CD4-positive, alpha-beta T cell treated with Interleukin-2 at 100 ng/mL for 4 hours (primary cell): ENCODE data around the gene TYRO3.

Source experiments
- DNase-seq: peaks from one replicate; pipeline ENCODE4 v3.0.0-alpha.2; 2020; ENCODE audit warnings: low spot score

TYRO3 gene

DNA sequence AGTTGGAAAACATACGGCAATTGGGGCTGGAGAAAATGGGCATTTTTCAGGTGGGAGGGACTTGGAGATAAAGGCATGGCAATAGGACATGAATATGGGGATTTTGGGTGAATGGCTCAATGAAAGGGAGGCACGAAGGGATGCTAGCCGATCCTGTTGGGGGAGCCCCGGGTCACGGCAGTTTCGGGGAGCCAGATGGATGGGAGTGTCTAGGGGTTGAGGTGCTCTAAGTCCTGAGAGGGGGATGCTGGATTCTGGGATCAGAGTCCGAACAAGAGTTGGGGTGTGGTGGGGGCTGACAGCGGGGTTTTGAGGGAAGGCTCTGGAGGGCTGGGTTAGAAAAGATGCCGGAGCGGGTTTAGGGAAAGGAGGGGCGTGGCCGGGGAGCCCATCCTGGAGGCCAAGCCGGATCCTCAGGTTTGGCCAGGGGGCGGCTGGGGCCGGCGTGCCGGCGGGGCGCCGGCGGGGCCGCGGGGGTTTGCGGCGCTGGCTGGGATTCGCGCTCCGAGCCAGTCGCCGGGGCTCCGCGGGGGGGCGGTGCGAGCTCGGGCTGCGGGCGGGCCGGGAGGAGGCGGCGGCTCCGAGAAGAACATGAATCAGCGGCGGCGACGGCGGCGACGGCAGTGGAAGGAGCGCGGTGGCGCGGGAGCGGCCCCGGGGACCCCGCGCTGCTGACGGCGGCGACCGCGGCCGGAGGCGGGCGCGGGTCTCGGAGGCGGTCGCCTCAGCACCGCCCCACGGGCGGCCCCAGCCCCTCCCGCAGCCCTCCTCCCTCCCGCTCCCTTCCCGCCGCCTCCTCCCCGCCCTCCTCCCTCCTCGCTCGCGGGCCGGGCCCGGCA lies at the start of gene TYRO3:
TYRO3 (plus strand) TSS at position 813 of the 839 bp plus-strand sequence. CDS start 46 bp downstream, outside the sequence.
- DNase-seq: peak; percentile 67

DNA sequence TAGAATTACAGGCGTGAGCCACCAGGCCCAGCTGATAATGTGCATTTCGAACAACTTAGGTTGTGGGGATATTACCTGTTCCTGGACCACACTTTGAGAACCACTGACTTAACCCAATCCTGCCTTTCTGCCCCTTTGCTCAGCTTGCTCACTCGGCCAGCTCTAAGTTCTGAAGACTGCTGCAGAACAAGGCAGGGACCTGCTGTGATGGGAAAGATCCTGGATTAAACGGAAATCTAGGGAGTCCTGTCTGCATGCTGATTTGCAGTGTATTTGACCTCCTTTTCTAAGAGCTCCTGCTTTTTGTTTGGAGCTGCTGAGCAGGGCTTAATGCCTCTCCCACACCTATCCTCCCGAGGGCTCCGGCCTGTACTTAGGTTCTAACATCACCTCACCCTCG lies 48.3 kb upstream of the TYRO3 start:
- no peak for DNase-seq

DNA sequence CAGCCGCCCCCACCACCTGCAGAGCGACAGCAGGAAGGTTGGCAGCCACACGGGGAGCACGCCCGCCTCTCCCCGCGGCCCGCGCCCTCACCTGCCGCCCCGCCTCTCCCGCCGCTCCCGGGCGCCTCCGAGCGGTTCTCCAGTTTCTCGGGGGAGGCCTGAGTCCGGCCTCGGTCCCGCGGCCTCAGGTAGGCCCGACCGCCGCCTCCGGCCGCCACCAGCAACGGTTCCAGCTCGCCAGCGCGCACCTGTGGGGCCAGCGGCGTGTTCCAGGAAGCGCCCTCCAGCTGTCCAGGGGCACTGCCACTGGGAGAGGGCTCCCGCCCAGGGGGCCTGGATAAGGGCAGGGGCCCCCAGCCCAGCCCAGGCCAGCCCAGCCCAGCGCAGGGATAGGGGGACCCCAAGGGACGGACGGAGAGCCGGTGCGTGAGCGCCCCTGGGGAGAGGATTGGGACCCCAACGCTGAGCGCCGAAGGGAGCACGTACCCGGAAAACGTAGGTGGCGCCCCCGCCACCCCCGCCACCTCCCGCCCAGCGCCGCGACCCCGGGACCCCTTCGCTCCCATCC lies 47.6 kb upstream of the TYRO3 start:
- DNase-seq: no peak

DNA sequence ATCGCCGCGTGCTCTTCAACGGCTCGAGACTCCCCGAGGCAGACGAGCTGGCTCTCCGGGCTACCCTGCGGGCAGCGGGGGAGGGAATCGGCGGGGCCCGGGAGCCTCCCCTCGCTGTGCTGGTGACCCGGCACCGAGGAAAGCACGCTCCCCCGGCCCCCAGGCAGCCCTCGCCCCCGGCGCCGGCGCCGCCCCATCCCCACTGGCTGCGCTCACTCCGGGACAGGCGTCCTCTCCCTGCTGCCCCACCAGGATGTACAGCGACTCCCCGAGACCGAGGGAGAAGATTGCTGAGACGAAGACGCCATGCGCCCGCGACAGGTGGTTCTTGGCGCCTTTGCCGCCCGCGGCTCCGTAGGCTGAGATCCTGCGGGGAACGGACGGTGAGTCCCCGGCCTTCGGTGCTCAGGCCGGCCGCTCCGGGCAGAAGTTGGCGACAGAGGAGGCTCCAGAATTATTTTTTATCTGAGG lies 47.1 kb upstream of the TYRO3 start:
- no peak for DNase-seq

DNA sequence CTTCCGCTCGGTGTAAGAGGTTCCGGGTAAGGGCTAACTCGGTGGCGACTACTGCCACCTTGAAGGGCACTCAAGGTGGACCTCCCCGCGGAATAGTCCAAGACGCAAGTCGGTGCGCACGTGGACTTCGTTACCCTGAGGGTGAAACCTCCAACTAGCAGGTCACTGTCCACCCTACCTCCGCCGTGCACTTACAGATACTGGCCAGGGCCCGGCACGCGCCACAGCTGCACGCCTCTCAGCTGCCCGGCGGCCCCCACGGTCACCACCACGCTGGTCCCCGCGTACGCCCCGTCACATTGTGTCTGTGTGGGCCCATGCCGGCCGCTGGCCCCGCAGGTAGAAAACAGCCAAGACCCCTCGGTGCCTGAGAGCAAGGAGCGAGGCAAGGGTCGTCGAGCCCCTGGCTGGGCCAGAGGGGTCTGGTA lies 46.5 kb upstream of the TYRO3 start:
- DNase-seq: no peak

DNA sequence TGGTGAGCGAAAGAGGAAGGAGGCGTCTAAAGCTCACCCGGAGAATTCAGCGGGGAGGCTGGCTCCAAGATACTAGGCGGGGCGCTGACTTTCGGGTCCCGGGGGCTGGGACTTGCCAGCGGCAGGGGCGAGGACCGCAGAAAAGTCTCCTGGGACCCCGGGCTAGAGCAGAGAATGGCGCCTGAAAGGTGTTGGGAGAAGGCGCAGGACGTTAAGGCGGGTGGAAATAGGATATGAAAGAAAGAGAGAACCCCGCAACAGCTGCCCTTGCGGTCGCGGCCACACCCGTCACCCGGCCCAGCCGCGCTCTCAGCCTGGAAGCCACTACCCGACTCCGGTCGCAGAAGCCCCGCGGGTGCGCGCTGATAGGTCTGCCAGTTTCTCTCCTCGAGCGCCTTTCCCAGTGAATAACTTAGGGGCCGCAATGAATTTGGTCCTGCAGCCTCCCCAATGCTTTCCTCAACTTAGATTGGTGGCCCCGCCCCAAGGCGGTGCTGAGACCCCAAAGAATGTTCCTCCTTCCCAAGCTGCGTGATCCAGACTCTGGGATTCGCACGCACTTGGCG lies 46.0 kb upstream of the TYRO3 start:
- DNase-seq: peak; percentile 19

DNA sequence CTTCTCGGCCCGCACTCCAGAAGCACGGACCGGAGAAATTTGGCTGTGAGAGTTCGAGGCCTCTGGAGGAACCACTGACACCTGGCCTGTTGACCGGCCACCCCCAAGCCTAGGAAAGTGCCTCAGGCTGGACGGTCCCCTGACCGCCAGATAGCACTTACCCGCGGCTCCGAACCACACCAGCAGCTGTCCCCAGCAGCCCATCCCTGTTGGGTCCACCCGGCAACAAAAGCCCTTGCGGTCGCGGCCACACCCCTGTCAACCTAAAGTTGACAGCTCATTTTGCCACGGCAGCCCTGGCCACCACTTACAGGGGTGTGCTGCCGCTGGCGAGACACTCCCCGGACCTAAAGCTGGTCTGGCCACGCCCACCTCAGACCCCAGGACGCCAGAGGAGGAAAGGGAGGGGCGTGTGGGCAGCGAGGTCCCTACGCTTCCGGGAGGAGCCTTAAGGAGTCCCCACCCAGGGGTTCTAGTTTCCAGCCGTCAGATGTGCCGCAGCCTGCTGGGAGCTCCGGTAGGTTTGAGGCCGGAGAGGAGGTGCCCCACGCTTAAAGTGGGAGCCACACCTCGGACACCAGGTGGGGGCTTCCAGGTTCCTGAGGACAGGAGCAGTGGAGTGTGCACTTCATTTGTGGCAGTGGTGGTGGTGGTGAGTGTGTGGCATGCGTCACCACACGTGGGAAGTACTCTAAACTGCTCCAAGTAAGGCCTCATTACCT lies 45.3 kb upstream of the TYRO3 start, which contains the start of gene LTK:
LTK (minus strand) TSS at position 322 of the 722 bp plus-strand sequence; CDS start at position 204, 118 bp downstream.
- peak; percentile 15 for DNase-seq

DNA sequence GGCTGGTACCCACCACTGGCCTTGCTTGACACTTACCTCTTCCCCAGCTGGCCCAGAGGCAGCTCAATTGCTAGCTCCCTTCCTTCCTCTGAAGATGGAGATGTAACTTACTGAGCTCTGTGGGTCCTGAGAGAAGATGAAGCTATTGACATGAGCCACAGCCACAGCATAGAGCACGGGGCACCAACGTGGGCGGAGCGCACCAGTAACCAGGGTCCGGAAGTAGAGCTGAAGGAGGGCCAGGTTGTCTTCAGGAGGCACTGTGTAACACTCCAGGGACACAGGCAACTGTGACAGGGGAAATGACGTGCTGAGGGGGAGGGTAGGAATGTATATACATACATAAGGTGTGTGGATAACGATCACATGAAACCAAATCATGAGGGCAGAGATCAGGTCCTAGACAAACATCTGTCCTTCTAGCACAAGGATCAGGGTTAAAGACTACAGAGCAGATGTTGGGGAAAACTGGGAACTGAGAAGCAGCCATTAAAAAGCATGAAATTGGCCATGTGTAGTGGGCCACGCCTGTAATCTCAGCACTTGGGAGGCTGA lies 41.0 kb upstream of the TYRO3 start:
- DNase-seq: no peak

DNA sequence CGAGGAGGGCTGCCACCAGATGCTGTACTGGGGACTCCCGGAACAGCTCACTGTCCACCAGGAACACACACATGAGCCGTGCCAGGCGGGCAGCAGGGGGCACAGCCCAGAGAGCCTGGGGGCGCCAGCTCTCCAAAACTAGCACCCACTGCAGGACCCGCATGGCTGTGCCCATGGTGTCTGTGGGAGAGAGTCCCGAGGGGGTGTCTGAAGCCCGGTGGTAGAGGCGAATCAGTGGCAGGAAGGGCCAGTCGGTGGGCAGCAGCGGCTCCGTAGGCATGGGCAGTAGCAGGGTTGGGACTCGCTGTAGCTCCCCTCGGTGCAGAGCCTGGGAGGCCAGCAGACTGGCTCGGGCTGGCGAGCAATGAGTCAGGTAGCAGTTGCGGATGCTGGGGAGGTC lies 38.4 kb upstream of the TYRO3 start:
- DNase-seq: no peak

DNA sequence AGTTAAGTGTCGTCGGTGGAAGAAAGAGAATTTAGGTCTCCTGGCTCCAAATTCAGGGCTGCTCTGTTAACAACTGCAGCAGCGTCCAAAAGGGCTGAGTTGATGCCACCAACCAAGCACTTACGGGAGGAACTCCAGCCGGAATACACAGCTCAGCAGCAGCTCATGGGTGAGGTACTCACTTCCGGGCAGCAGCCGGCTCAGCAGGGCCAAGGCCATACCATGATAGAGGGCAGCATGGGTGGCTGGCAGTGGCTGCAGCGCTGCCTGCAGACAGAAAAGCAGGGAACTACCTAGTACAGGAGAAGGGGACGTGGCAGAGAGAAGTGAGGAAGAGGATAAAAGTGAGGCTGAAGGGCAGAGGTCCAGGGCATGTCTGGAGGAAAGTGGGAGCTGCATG lies 37.4 kb upstream of the TYRO3 start:
- DNase-seq: no peak

DNA sequence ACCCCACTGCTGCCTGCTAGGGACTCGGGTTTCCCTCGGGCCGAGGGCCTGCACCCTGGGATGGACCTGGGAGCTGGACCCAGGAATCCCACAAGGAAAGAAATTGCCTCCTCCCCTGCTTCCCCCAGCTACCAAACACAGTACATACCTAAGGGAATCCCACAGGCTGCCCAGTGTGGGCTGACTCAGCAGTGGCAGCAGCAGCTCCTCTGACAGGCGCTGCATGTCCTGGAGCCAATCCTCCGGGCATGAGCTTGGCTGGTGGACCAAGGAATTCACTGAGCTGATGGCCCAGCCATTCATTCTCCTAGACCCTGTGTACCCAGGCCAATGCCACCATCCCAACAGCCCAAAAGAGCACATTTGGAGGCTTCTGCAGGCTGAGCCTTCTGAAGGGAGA lies 35.9 kb upstream of the TYRO3 start:
- DNase-seq: no peak

DNA sequence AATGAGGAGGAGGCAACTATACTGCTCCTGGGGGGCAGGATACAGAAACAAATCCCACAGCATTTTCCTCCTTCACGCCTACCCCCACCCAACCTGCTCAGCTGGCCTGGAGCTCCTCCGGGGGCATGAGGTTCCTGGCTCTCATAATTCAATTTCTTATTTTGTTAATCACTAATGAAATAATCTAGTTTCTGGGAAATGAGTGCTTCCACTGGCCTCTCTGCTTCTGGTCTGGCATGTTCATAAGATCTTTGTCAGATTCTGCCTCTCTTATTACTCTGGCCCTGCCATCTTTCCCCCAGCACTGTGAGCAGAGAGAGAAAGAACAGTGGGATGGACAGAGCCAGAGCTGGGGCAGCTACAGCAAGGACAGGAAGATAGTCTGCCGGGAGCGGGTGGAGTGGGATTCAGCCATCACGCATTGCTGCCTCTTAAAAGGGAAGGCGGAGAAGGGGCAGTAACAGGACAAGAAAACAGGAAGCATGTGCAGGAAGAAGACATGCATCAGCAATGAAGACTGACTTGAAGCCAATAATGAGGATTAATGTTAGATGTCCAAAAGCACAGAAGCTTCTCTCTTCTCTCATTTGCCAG lies 28.6 kb upstream of the TYRO3 start:
- no peak for DNase-seq

DNA sequence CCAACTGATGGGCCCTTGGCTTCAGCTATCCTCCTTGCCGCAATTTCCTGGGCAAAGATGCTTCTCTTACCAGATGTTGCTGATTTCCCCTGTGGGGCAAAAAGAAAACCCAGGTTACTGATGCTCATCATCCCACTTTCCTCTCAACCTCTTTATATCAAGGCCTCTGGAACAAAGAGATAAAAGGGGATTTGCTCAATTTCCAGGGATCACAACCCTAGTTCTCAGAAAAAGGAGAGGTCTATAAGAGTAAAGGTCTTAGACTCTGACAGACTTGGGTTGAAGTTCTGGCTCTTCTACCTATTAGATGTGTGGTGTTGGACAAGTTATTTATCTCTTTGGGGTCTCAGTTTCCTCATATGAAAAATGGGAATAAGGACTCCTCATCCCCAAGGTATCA lies 23.5 kb upstream of the TYRO3 start:
- no peak for DNase-seq

DNA sequence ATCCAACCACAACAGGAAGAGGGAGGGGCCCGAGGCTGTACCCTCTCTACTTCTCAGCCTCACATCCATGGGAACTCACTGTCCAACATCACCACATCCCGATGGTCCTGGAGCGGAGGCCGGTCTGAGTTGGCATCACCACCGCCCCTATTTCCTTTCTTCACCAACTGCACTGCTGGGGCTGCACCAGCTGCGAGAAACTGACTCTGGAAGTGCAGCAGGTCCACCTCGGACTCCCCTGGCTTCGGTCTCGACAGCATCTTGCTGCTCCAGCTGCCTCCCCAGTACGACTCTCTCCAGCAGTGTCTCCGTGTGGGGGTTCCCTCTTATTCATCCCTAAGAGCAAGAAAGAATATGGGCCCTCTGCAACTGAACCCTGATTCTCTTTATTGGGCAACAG lies 22.1 kb upstream of the TYRO3 start:
- no peak for DNase-seq

DNA sequence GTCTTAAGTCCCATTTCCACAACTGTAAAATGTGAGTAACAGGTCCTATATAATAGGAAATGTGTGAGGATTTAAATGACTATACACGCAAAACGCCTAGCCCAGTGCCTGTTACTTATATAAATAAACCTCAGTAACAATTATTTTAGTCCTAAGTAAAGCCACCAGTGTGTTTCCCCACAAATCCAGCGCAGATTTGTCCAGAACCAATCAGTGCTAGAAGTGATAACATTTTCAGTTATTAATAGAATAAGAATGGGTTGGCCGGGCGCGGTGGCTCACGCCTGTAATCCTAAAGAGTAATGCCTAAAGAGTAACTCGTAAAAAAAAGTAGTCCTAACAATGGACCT lies 15.5 kb upstream of the TYRO3 start:
- DNase-seq: no peak

DNA sequence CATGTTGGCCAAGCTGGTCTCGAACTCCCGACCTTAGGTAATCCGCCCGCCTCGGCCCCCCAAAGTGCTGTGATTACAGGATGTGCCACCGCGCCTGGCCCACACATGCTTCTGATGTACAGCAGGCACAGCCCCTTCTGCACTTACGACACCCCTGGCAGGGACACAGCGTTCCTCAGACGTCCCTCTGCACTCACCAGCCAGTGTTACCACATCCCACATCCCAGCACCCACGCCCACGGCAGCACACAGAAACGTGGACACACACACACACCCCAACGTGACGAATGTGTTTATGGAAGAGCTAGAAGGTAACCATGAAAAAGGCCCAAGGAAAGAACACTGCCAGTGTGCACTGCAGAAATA lies 14.4 kb upstream of the TYRO3 start:
- no peak for DNase-seq

DNA sequence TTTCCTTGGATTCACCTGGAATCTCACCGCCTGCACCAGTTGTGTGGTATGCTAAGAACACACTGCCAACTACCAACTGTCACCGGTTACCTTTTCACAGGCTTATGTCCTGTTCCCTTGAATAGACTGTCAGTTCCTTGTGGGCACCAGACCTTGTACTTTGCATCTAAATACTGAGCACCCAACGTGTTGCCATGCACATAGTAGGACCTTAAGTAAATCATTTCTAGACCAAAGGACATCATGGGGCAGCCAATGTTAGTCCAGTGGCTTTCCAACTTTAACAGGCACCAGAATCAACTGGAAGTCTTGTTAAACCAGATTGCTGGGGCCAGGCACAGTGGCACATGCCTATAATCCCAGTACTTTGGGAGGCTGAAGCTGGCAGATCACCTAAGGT lies 13.8 kb upstream of the TYRO3 start:
- DNase-seq: no peak

DNA sequence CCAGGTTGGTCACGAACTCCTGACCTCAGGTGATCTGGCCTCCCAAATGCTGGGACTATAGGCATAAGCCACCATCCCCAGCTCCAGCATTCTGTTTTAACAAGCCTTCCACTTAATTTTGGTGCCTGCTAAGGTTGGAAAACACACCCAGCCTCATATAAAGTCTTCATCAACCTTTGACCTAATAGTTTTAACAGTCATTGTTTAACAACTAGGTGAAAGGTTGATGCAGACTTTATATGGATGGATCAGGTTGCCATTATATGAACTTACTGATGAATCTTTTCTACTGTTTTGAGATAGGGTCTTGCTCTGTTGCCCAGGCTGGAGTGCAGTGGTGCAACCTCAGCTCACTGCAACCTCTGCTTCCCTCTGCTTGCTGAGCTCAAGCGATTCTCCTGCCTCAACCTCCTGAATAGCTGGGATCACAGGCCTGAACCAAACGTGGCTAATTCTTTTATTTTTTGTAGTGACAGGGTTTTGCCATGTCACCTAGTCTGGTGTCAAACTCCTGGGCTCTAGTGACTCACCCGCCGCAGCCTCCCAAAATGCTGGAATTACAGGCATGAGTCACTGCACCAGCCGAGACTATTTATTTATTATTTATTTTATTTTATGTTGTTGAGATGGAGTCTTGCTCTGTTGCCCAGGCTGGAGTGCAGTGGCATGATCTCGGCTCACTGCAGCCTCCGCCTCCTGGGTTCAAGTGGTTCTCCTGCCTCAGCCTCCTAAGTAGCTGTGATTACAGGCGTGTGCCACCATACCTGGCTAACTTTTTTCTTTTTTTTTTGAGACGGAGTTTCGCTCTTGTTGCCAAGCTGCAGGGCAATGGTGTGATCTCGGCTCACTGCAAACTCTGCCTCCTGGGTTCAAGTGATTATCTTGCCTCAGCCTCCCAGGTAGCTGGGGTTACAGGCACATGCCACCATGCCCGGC lies 11.9 kb upstream of the TYRO3 start:
- no peak for DNase-seq

DNA sequence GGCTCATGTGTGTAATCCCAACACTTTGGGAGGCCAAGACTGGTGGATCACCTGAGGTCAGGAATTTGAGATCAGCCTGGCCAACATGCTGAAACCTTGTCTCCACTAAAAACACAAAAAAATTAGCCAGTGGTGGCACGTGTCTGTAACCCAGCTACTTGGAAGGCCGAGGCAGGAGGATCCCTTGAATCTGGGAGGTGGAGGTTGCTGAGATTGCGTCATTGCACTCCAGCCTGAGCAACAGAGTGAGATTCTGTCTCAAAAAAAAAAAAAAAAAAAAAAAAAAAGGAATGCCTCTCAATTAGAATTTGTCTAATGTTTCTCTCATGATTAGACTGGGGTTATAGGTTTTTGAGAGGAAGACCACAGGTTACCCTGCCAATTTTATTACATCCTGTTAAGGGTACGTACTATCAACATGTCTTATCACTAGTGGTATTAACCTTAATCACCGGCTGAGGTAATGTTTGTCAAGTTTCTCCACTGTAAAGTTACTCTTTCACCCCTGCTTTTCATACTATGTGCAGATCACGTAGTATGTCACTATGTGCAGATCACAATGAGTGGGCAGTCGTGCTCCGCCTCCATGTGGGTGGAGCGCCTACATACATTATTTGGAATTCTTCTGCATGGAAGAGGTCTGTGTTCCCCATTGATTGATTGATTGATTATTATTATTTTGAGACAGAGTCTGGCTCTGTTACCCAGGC lies 8.8 kb upstream of the TYRO3 start:
- DNase-seq: no peak

DNA sequence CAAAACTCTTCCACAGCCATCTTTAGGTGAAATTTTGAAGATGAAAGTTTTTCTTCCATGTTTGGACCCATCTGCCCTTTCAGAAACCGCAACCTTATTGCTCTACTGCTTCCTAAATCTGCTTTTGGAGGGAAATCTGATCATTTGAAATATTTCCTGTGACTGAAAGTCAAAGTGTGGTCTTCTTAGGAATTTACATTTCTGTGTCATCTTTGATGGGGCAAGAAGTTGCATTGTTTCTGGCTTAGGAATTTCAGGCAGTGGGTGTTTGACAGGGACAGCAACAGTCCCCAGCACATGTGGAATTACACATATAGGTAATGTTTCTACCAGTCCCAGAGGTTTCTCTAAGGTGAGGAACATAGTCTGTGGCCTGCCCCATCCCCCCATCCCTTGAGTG lies 5.3 kb upstream of the TYRO3 start:
- no peak for DNase-seq
